ENCODE data around the gene CDC14A.

GRCh38 chr1:100469578-100469977, 117.3 kb downstream of the CDC14A start:
- no peak for TF ChIP-seq FOXM1 (IDR thresholded peaks at IDR 0.05; ENCODE audit: borderline replicate concordance, low read depth)
- TF ChIP-seq TAF1 (IDR thresholded peaks at IDR 0.05; ENCODE audit: low read depth): no peak
- no peak for TF ChIP-seq TCF12 (IDR thresholded peaks at IDR 0.05; ENCODE audit: low read depth)
- no peak for TF ChIP-seq RAD21 (IDR thresholded peaks at IDR 0.05; ENCODE audit: low read depth)
- TF ChIP-seq CEBPB (IDR thresholded peaks at IDR 0.05): no peak
- TF ChIP-seq CREB1 (IDR thresholded peaks at IDR 0.05; ENCODE audit: low read depth): no peak
